MV-4-11 (cell line): ENCODE results near the gene MED14.

Source experiments
- DNase-seq: peaks from one replicate; lab custom pipeline; 2025; lab: John Stamatoyannopoulos, UW

Gene MED14

DNA sequence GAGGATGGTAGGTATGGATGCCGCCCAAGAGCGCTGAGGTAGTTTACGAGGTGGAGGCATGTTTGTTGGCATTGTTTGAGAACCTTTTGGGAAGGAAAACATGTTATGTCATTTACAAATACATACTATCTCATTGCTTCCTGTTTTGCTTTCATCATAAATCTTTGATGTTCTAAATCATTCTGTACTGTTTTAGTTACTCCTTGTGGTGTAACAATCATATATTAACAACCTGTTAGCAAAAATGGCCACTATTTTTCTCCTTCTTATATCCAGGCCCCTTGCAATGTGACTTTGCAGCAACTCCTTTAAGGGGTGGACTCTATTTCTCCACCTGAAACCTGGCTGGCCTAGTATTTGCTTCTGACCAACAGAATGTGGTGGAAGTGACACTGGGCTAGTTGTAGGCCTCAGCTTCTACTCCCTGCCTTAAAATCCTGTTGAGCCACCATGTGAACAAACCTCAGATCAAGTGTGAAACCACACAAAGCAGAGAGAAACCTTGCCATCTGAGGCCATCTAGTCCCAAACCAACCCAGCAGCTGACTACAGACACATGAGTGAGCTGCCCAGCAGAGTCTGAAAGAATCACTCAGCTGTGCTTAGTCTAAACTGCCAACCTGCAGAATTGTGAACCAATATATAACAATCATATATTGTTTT is 72.1 kb downstream of the MED14 start:
- no peak for DNase-seq

DNA sequence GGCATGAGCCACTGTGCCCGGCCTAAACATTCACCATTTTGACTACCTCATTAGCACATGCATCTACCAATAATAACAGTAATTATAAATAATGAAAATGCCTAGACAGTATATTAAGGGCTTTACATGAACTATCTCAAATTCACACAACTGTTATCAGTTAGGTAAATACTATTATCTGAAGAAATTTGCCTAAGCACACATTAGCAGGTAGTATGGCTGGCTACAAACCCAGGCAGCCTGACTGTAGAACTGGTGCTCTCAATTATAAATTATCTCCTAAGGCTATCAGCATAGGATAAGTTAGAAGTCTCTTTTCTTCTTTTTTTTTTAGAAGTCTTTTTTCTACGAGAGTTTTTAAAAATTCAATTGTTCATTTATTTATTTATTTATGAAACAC is 73.9 kb downstream of the MED14 start:
- DNase-seq: no peak

DNA sequence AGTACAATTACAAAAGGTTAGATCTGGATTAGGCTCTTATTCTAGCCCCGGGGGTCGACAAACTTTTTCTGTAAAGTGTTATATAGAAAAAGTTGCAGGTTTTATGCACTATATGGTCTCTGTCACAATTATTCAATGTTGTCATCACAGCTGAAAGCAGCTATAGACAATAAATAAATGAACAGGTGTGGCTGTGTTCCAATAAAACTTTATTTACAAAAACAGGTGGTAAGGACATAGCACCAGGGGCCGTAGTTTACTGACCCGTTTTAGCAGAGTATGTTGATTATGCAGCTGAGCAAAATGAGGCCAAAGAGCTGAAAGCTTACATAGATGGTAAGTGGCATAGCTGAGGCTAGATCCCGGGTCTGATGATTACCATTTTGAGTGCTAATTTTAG is 75.0 kb downstream of the MED14 start:
- DNase-seq: no peak

DNA sequence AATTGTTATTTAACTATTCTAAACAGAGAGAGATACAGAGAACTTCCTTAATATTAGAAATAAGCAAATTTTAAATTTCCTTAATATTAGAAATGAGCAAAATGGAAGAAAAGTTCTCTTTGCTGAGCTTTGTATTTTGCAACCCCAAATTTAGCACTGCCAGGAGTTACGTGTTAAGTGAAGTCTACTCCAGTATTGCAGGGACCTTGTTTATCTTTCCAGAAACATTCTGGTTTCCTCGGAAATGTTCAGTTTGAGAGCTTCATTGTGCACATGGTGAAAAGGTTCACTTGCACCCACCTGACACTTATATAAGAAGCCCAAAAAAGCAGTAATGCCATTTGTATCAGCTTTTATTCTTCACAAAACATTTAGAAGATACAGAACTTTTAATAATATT is 81.8 kb downstream of the MED14 start:
- no peak for DNase-seq

DNA sequence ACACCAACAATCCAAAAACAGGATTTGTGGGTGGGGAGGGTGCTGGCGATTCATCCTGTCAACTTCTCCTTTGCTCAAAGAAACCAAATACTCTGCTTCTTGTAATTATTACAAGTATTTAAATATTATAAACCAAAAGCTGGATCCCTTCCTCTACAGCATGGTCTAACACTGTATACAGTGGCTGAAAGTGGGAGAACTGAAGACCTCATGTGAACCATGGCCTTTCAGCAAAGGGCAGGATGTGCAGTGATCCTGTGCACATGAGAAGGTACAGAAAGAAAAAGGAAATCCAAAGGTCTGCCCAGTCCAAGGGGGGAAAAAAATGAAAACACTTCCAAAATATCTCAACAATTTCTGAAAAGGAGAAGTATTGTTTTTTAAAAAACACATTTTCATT is 82.7 kb downstream of the MED14 start:
- DNase-seq: no peak

DNA sequence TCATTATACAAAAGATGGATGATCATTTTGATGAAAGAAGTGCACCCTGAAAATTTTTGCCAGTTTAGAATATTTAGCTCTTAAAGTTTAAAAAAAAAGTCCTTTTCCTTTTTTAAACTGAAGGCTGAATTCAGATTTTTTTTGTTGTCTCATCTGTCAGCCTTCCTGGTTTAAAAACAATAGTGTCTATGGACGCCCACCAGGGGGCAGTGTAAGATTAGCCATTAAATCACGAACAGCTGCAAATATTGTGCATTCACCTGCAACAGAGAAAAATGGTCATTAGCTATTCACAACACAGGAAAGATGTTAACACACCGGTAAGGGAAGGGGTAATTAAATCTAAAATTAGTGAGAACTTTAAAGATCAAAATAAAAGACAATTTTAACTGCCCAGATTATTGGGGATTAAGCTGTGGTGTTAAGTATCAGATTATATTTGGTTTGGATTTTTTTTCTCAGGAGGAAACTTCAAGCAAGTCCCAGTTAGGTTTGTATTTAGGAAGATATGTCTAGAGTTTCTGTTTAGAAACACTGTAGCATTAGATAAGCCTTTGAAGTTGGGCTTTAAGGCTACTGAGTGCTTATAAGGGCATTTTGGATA is 83.6 kb downstream of the MED14 start:
- DNase-seq: peak; percentile 27

DNA sequence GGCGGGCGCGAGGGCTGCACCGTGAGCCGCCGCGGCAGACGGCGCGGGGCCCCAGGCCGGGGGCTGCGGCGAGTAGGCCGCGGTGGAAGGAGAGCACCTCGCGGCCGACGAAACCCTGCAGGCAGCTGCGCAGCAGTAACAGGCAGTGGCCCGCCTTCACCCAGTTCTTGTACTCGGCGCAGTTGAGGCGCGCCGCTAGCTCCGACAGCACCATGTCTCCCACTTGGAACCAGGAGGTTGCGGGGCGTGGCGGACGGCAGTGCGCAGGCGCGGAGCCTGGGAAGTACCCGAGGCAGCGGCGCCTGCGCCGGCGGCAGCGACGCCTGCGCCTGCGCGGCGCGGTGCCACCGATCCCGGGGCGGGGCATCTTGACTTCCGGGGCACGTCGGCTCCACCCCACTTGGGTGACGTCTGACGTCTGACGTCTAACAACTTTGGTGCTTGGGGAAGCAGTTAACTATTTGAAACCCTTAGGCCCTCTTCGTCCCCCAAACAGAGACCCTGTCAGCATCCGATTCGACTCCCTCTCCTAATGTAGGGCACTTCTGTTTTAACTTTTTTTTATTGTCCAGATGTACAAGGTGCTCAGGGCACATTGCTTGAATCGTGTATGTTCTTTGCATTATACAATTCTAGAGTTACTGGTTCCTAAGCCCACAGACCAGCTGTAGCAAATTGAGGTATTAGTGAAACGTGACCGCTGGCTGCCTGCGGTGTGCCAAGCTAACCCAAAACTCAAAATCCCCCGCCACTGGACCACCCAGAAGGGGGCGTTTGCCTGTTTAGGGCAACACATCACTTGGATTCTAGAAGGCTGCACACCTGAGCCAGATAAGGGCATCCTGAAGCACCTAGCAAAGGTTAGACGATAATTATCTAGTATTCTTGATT is 87.8 kb downstream of the MED14 start, which contains the start of gene CXorf38:
TSS of gene CXorf38 (minus strand) at position 255 of the 891 bp plus-strand sequence. CDS start at position 214, 41 bp downstream.
- DNase-seq: peak; percentile 82

DNA sequence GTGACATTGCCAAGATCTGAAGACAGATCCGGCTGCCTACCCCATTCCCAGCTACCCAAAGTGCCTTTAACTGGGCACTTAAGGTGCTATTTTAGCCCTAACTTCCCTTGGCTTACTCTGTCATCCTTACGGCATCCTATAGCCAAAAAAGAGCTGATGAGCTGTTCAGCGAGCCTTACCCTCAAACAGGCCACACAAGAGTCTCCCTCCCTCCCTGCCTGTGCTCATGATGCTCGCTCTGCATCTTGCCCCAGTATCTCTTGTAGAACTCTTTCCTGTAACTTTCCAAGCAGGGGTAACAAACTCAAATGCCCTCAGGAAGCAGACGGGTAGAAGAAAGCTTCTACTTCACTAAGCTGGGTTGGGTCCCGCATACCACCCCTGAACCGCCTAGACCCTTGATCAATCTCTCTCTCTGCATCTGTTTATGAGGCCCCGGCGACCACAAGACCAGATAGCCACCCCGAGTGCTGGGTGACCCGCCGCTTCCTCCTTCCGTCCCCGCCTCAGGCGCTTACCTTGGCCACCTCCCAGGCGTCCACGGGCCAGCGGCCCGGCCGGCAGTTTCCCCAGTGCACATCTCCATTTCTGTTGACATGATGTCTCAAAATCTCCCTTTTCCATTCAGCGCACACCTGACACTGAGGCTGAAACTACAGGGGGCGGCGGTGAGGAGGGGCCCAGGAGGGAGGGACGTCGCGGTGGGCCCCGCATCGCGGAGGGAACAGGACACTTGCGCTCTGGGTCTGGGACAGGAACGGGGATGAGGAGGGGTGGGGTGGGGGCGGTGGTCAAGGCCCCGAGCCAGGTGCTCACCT is 88.6 kb downstream of the MED14 start:
- DNase-seq: peak; percentile 12

DNA sequence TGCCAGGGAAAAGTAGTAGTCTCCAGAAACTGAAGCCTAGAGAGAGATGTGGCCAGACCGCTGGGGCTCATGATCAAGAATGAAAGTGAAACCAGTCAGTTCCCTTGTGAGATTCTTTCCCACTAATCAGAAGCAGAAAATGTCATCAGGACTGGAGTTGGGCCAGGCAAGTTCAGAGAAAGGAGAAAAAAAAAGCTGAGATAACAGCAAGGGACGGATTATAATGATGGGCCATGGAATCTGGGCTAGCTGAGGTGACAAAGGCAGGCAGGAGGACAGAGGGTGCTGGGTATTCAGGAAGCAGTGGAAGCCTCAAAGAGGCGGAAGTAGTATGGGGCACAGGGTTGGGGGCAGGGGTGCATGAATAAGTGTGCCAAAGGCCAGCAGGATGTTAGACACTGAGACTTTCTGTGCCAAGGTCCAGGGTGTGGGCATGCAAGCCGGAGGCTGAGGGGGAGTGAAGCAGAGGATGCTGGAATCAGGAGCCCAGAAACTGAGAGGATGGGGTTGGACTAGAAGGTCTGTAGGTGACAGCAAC is 90.5 kb downstream of the MED14 start:
- peak; percentile 89 for DNase-seq

DNA sequence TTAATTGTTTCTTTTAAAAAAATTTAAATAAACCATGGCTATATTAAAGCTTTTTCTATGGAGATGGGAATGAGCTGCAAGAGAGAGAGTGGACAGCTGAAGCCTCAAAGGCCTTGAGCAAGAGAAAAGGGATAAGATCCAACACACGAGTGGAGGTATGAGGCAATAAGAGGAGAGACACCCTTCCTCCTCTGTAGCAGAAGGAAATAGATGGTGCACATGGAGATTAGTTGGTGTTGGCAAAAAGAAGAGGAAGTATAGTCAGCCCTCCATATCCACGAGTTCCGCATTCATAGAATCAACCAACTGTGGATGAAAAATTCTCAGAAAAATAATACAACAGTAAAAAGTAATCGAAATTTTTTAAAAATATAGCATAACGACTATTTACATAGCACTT is 91.2 kb downstream of the MED14 start:
- peak; percentile 93 for DNase-seq

DNA sequence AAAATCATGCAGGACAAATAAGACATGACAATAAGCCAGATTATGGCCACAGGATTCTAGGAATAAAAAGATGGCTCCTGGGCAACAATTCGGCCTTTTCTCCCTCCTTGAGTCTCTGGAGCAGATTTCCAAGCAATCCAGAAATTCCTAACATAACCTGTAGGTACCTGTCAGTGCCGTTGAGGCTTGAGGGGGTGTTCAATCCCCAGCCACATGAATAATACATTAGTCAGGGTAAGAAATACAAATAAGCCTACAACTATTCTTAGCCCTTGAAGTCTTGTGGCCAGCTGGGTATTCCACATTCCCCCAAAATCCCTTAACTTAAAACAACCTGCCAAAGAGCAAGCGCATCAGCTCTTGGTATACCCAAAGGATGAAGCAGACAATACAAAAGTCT is 97.7 kb downstream of the MED14 start:
- DNase-seq: no peak

DNA sequence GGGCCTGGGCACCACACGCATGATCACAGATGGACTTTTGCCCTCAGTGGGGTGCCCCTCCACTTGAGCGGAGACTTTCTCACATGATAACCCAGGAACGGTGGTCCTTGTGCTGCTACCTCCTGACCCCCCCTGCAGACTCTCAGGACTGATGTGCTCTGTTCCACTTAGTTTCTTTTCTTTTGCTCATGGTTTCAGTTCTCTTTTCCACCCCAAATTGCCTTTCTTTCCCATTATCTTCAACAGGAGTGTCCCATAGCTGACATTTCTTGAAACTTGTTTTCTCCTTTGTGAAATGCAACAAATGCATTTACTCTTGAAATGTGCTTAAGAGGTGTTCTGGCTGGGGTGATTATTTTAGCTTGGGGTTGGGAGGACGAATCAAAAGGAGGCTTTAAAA is 103.1 kb downstream of the MED14 start:
- peak; percentile 25 for DNase-seq

DNA sequence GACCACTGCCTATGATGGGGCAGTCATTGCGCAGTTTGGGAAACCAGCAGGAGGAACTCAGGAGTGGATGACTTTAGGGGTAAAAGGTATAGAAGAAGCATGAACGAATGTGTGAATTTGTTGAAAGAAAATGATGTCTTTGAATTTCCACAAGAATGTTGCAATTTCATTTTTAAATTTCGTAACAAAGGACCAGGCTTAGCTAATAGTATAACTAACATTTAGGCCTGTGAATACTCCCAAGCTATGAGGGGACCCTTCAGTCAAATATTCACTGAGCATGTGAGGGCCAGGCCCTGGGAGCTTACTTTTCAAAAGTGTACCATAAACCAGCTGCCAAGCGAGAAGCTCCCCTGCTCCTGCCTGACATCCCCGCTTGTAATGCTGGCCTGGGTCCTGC is 106.8 kb downstream of the MED14 start:
- peak; percentile 38 for DNase-seq

DNA sequence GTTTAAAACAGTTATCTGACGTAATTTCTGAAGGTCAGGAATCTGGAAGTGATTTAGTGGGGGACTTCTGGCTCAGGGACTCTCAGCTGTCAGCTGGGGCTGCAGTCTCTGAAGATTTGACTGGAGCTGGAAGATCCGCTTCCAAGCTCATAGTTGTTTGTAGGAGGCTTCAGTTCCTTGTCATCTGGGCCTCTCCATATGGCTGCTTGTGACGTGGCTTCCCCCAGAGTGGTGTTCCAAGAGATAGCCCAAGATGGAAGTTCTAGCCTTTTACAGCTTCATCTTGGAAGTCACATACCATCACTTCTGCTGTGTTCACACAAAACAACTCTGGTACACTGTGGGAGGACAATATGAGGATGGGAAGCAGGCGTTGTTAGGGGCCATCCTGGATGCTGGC is 110.0 kb downstream of the MED14 start:
- no peak for DNase-seq

DNA sequence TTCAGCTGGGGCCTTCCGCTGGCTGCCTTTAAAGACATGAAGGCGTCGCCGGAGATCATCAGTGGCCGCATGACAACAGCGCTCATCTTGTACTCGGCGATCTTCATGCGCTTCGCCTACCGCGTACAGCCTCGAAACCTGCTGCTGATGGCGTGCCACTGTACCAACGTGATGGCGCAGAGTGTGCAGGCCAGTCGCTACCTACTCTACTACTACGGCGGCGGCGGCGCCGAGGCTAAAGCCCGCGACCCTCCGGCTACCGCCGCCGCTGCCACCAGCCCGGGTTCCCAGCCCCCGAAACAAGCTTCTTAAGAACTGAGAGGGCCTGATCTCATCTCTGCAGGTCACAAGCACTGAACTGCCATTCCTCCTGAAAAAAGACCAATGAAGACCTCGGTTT is 111.7 kb downstream of the MED14 start:
- DNase-seq: no peak

DNA sequence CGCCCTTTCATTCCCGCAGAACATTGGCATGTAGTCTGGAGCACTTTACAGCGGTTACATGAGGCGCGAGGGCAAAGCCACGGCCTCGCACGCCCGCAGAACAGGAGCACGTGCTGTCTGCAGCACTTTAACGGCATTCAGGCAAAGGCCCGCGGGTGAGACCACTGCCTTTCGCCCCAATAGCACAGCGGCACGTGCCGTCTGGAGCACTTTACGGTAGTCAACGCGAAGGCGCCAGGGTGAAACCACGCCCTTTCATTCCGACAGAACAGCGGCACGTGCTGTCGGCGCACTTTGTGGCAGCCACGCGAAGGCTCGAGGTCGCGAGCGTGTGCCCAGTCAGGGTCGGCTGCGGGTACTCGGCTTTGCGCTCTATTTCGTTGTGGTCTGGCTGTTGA is 112.2 kb downstream of the MED14 start, which contains the start of gene MPC1L:
TSS of gene MPC1L (plus strand) at position 290 of the 398 bp plus-strand sequence. CDS start 138 bp downstream, outside the sequence.
- no peak for DNase-seq

DNA sequence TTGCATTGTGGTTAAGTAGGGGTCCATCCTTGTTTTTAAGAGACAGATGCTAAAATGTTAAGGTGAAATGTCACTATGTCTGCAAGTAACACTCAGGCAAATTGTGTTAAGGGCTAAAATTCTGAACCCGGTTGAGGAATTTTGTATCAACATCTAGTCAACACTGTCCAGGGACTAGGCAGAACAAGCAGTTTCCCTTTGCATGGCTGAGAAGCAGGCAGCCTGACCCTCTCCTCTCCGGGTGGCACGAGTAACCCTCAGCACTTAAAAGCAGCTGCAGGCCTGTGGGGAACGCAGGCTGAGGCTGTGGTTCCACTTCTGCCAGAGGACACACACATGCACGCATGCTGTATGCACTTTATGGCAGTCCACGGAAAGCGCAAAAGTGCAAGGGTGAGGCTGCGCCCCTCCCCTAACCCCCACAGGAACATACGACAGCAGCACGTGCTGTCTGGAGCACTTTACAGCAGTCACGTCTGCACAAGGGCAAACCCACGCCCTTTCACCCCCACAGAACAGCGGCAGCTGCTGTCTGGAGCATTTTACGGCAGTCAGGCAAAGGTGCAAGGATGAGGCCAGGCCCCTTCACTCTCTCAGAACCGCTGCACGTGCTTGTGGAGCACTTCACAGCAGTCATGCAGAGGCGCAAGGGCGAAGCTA is 112.7 kb downstream of the MED14 start:
- DNase-seq: no peak

DNA sequence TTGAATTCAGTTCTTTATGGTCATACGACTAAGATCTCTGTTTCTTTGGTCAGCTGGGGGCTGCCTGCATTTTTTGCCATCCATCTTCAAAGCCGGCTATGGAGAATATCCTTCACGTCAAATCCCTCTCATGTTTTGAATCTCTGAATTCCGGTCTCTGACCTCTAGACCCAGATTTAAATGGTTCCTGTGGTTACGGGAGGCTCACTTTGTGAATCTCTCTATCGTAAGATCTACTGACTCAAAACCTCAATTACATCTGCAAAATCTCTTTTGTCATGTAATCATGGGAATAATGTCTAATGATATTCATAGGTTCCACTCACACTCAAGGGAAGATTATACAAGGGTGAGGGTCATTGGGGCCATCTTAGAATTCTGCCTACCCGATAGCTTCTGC is 117.8 kb downstream of the MED14 start:
- DNase-seq: no peak

DNA sequence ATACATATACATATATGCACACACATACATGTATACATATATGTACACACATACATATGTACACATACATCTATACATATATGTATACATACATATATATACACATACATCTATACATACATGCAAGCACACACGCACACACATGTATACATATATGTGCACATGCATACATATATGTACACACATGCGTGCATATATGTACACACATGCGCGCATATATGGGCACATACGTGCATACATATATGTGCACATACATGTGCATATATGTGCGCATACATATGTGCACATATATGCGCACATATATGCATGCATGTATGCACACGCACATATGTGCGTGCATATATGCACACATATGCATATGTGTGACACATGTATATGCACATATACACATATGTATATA is 119.4 kb downstream of the MED14 start:
- DNase-seq: no peak

DNA sequence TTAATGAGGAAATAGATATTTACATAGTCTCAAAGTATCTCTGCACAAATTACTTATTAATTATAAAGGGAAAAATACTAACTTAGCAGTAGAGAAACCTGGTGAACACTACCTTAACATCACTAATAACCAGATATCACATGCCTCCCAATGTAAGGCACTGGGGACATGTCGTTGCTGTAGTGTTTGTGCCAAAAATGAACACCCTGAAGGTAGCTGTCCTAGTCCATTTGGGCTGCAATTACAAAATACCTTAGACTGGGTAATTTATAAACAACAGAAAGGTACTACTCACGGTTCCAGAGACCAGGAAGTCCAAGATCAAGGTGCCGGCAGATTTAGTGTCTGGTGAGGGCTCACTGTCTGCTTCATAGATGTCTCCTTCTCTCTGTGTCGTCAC is 122.8 kb downstream of the MED14 start:
- DNase-seq: no peak

DNA sequence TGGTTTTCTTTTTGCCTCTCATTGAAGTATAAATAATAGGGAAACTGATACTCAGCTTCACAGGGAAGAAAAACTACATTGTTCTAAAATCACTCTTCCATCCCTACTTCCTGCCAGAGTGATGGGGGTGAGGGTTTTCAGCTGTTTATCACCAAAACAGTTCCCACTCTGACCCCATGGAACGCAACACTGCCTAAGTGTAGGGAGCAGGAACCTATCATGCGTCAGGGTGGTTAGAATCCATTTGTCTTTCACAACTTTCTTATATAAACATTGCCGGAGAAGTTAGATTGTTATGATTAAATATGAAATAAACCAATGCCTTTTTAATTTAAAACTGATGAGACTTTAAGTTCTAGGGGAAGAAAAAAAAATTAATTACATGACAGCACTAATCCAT is 128.0 kb downstream of the MED14 start:
- DNase-seq: no peak
